Ishikawa (cell line): Measurements from ENCODE around the gene EIF4E1B.

Experiments
- EP300 ChIP-seq: IDR thresholded peaks from 2 replicates; pipeline ENCODE4 v1.6.1; 2012; ENCODE audit warnings: borderline replicate concordance
- FOXM1 ChIP-seq: IDR thresholded peaks from 2 replicates; pipeline ENCODE4 v1.6.1; 2012; ENCODE audit warnings: low read depth, borderline replicate concordance
- NFIC ChIP-seq: IDR thresholded peaks from 2 replicates; pipeline ENCODE4 v1.6.1; 2012
- RAD21 ChIP-seq: IDR thresholded peaks from 2 replicates; pipeline ENCODE4 v1.6.1; 2012; ENCODE audit warnings: low read depth
- TAF1 ChIP-seq: IDR thresholded peaks from 2 replicates; pipeline ENCODE4 v1.6.1; 2012; ENCODE audit warnings: low read depth, mild to moderate bottlenecking
- TF ChIP-seq, protein P1 (sequence below): IDR thresholded peaks from 2 replicates; pipeline ENCODE4 v1.6.1; 2012; ENCODE audit warnings: low read depth, mild to moderate bottlenecking

DNA sequence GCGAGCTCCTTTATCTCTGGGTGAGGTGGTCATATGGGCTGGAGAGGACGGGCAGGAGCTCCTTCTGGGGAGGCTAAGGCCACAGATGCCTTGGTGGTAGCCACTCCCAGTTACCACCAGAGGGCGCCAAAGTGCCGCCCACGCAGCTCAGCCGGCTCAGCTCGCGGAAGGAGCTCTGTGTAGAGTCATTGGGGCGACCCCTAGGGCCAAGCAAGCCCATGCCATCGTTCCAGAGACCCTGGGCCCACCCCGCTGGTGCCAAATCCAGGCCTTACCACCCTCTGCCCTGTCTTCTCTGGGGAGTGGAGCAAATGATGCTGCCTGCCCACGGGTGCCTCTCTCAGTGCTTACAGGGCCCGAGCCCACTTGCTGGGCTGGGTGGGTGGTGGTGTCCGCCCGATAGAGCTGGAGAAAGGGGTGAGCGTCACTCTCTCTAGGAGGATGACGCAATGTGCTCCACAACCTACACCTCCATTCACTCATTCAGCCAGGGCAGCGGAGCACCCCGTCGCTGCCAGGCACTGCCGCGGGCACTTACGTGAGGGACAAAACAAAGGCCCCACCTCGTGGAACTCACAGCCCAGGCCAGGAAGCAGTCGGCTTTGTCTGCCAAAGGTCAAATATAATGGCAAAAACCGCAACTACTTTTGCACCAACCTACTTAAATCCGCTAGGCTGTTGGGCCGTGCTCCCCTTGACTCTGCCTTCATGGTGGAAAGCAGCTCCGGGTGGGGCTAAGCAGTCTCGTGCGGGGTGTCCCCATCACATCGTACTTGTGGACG, 30.6 kb downstream of the EIF4E1B start:
- TF ChIP-seq RAD21 (peak; percentile 96), FOXM1 (no peak), TAF1 (no peak), NFIC (no peak), EP300 (no peak)
- TF ChIP-seq, protein P1, sequence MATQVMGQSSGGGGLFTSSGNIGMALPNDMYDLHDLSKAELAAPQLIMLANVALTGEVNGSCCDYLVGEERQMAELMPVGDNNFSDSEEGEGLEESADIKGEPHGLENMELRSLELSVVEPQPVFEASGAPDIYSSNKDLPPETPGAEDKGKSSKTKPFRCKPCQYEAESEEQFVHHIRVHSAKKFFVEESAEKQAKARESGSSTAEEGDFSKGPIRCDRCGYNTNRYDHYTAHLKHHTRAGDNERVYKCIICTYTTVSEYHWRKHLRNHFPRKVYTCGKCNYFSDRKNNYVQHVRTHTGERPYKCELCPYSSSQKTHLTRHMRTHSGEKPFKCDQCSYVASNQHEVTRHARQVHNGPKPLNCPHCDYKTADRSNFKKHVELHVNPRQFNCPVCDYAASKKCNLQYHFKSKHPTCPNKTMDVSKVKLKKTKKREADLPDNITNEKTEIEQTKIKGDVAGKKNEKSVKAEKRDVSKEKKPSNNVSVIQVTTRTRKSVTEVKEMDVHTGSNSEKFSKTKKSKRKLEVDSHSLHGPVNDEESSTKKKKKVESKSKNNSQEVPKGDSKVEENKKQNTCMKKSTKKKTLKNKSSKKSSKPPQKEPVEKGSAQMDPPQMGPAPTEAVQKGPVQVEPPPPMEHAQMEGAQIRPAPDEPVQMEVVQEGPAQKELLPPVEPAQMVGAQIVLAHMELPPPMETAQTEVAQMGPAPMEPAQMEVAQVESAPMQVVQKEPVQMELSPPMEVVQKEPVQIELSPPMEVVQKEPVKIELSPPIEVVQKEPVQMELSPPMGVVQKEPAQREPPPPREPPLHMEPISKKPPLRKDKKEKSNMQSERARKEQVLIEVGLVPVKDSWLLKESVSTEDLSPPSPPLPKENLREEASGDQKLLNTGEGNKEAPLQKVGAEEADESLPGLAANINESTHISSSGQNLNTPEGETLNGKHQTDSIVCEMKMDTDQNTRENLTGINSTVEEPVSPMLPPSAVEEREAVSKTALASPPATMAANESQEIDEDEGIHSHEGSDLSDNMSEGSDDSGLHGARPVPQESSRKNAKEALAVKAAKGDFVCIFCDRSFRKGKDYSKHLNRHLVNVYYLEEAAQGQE: no peak
